ENCODE data around the gene CD83.
"Not testable (repeated sequence)": the region's sequence is repeated elsewhere in the genome, so short reads cannot be mapped to it uniquely, and the experiment has no call there.

CD83 gene

GRCh38 chr6:14143305-14143704 lies 25.7 kb downstream of the CD83 start:
- Histone ChIP-seq H3K9me3 (ENCODE audit: control insufficient read depth in 5 of 5, low read length in 5 of 5) (no peaks in the 10 kb centered on the region), H3K36me3 (ENCODE audit: control insufficient read depth in 5 of 5, insufficient read depth in 5 of 5, low read length in 5 of 5) (no peaks in the 10 kb centered on the region), H3K4me3 (ENCODE audit: low read depth in 1 of 5, low read length in 5 of 5) (no peak overlapping the region), H3K27ac (ENCODE audit: low read depth, low read length) (no peak overlapping the region), H3K4me1 (ENCODE audit: control insufficient read depth in 5 of 5, insufficient read depth in 5 of 5, low read length in 5 of 5) (peaks cover 10 to 48% (median 34%) of the 10 kb centered on the region in 5 donors), H3K27me3 (ENCODE audit: control insufficient read depth in 5 of 5, insufficient read depth in 4 of 5, low read length in 5 of 5) (no peaks in the 10 kb centered on the region), H3K9ac (ENCODE audit: low read length in 5 of 5) (no peak overlapping the region)

DNA sequence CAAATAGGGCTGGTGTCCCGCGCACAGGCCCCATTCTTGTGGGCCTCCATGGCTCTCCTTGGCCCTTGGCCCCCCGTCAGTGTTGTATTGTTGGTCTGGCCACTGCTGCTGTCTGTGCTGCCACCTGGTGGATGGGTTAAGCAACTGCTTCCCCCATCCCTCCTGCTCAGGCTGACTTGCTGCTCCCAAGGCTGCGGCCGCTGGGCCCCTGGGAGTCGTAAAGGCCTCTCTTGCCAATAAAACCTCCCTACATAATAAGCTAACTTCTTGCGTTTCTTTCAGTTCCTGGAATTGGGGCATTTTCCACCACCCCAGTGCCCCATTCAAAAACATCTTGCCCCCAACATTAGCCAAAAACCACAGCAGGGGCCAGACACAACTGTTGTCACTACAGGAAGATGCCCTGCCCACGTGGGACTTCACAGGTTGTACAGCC lies 27.1 kb downstream of the CD83 start:
- no peak overlapping the region for H3K4me3 ChIP-seq (ENCODE audit: low read depth in 1 of 5, low read length in 5 of 5)
- H3K4me1 ChIP-seq (ENCODE audit: control insufficient read depth in 5 of 5, insufficient read depth in 5 of 5, low read length in 5 of 5): peaks cover 10 to 54% (median 40%) of the 10 kb centered on the region in 5 donors
- no peak overlapping the region for H3K9ac ChIP-seq (ENCODE audit: low read length in 5 of 5)
- H3K36me3 ChIP-seq (ENCODE audit: control insufficient read depth in 5 of 5, insufficient read depth in 5 of 5, low read length in 5 of 5): no peaks in the 10 kb centered on the region
- H3K27ac ChIP-seq (ENCODE audit: low read depth, low read length): no peak overlapping the region
- no peaks in the 10 kb centered on the region for H3K27me3 ChIP-seq (ENCODE audit: control insufficient read depth in 5 of 5, insufficient read depth in 4 of 5, low read length in 5 of 5)
- H3K9me3 ChIP-seq (ENCODE audit: control insufficient read depth in 5 of 5, low read length in 5 of 5): no peaks in the 10 kb centered on the region

DNA sequence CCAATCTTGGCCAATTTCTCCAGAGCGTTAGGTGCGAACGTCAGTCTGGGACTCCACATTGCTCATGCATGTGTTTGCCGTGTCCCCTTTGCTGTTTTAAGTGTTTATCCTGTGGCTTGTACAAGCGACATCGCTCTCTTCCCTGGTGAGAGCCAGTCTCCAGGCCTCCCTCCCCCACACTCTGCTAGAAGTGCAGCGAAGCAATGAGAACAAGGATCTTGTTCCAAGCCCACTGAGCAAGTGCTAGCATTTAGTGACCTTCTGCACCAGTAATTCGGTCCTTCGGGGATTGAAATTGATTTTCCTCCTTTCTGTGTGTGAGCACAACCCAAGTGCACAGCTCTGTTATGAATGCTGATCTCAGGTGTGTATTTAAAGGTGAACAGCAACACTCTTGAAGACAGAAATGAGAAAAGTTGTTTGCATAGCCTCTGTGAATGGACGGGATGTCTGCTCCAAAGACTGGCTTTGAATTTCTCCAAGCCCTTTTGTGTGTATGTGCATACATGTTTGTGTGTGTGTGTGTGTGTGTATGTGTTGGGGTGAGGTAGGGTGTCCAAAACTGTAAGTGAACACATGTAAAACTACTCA lies 29.0 kb downstream of the CD83 start:
- H3K9ac ChIP-seq (ENCODE audit: low read length in 5 of 5): peak overlapping the region in 1 of 5 donors; percentile 21
- H3K27me3 ChIP-seq (ENCODE audit: control insufficient read depth in 5 of 5, insufficient read depth in 4 of 5, low read length in 5 of 5): no peaks in the 10 kb centered on the region
- no peaks in the 10 kb centered on the region for H3K9me3 ChIP-seq (ENCODE audit: control insufficient read depth in 5 of 5, low read length in 5 of 5)
- no peaks in the 10 kb centered on the region for H3K36me3 ChIP-seq (ENCODE audit: control insufficient read depth in 5 of 5, insufficient read depth in 5 of 5, low read length in 5 of 5)
- no peak overlapping the region for H3K4me3 ChIP-seq (ENCODE audit: low read depth in 1 of 5, low read length in 5 of 5)
- H3K4me1 ChIP-seq (ENCODE audit: control insufficient read depth in 5 of 5, insufficient read depth in 5 of 5, low read length in 5 of 5): peaks cover 10 to 52% (median 40%) of the 10 kb centered on the region in 5 donors
- H3K27ac ChIP-seq (ENCODE audit: low read depth, low read length): no peak overlapping the region

- H3K4me3 ChIP-seq (ENCODE audit: low read depth in 1 of 5, low read length in 5 of 5): no peak overlapping the region
- peaks cover 10 to 41% (median 31%) of the 10 kb centered on the region in 5 donors for H3K4me1 ChIP-seq (ENCODE audit: control insufficient read depth in 5 of 5, insufficient read depth in 5 of 5, low read length in 5 of 5)
- H3K27ac ChIP-seq (ENCODE audit: low read depth, low read length): peak overlapping the region; percentile 54
Observed at GRCh38 chr6:14147891-14148290, 30.3 kb downstream of the CD83 start.

DNA sequence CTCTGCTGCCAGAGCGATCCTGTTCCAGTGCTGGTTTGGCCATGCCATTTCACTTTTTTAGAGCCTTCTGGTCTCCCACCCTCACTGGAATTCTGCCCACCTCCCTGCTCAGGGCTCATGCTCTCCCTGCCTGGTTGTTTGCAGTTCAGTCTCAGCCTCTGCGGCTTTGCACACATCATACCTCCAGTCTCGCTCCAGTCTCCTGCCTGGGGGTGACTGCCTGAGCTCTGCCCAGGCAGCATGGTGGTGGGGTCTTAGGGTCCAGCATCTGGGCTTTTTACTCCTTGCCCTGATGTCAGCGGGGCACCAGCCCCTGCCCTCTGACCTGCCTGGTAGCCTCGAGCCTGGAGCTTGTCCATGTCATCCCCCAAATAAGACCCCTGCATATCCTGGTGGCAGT lies 30.9 kb downstream of the CD83 start:
- H3K36me3 ChIP-seq (ENCODE audit: control insufficient read depth in 5 of 5, insufficient read depth in 5 of 5, low read length in 5 of 5): no peaks in the 10 kb centered on the region
- H3K27me3 ChIP-seq (ENCODE audit: control insufficient read depth in 5 of 5, insufficient read depth in 4 of 5, low read length in 5 of 5): no peaks in the 10 kb centered on the region
- H3K9ac ChIP-seq (ENCODE audit: low read length in 5 of 5): peak overlapping the region in 1 of 5 donors; percentile 45
- H3K9me3 ChIP-seq (ENCODE audit: control insufficient read depth in 5 of 5, low read length in 5 of 5): no peaks in the 10 kb centered on the region
- H3K4me1 ChIP-seq (ENCODE audit: control insufficient read depth in 5 of 5, insufficient read depth in 5 of 5, low read length in 5 of 5): peaks cover 10 to 39% (median 28%) of the 10 kb centered on the region in 5 donors
- H3K4me3 ChIP-seq (ENCODE audit: low read depth in 1 of 5, low read length in 5 of 5): no peak overlapping the region
- peak overlapping the region; percentile 50 for H3K27ac ChIP-seq (ENCODE audit: low read depth, low read length)

More at GRCh38 chr6:14147891-14148290, 30.3 kb downstream of the CD83 start:
- peak overlapping the region in 2 of 5 donors; percentile 5 to 45 for H3K9ac ChIP-seq (ENCODE audit: low read length in 5 of 5)
- H3K36me3 ChIP-seq (ENCODE audit: control insufficient read depth in 5 of 5, insufficient read depth in 5 of 5, low read length in 5 of 5): no peaks in the 10 kb centered on the region
- no peaks in the 10 kb centered on the region for H3K27me3 ChIP-seq (ENCODE audit: control insufficient read depth in 5 of 5, insufficient read depth in 4 of 5, low read length in 5 of 5)
- H3K9me3 ChIP-seq (ENCODE audit: control insufficient read depth in 5 of 5, low read length in 5 of 5): no peaks in the 10 kb centered on the region

DNA sequence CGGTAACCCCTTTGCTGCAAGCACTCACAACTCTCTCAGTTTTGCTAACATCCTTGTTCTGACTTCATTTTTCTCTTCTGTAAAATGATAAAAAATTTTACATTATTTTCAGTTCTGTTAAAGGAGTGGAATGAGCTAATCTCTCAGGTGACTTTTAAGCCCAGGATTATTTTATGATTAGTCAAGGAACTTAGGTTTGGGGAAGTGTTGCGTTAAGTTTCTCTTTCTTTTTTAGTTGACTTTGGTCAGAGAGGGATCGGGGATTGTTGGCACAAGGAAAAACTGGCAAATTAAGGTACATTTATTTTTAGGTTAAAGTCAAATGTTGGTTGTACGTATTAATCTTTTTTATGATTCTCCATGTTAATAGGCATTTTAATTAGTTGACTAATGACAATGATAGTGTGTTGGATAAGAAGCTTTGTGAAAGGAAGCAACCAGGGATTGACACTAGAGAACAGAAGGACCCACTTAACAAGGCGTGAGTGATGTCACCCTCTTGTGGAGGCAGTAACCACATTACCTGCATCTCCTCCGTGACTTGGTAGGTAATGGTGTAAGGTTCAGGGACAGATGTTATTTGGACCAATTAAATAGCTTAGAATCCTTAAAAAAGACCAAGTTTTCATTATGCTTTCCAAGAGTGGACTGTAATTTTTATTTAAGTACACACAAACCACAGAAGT lies 31.6 kb downstream of the CD83 start:
- Histone ChIP-seq H3K36me3 (ENCODE audit: control insufficient read depth in 5 of 5, insufficient read depth in 5 of 5, low read length in 5 of 5) (no peaks in the 10 kb centered on the region), H3K27me3 (ENCODE audit: control insufficient read depth in 5 of 5, insufficient read depth in 4 of 5, low read length in 5 of 5) (no peaks in the 10 kb centered on the region), H3K4me3 (ENCODE audit: low read depth in 1 of 5, low read length in 5 of 5) (no peak overlapping the region), H3K9ac (ENCODE audit: low read length in 5 of 5) (no peak overlapping the region), H3K27ac (ENCODE audit: low read depth, low read length) (no peak overlapping the region), H3K9me3 (ENCODE audit: control insufficient read depth in 5 of 5, low read length in 5 of 5) (no peaks in the 10 kb centered on the region), H3K4me1 (ENCODE audit: control insufficient read depth in 5 of 5, insufficient read depth in 5 of 5, low read length in 5 of 5) (peaks cover 10 to 38% (median 28%) of the 10 kb centered on the region in 5 donors)

- no peak overlapping the region for H3K4me3 ChIP-seq (ENCODE audit: low read depth in 1 of 5, low read length in 5 of 5)
- no peaks in the 10 kb centered on the region for H3K36me3 ChIP-seq (ENCODE audit: control insufficient read depth in 5 of 5, insufficient read depth in 5 of 5, low read length in 5 of 5)
- H3K9ac ChIP-seq (ENCODE audit: low read length in 5 of 5): no peak overlapping the region
- no peak overlapping the region for H3K27ac ChIP-seq (ENCODE audit: low read depth, low read length)
- H3K9me3 ChIP-seq (ENCODE audit: control insufficient read depth in 5 of 5, low read length in 5 of 5): no peaks in the 10 kb centered on the region
- H3K27me3 ChIP-seq (ENCODE audit: control insufficient read depth in 5 of 5, insufficient read depth in 4 of 5, low read length in 5 of 5): no peaks in the 10 kb centered on the region
- peaks cover 10 to 33% (median 28%) of the 10 kb centered on the region in 5 donors for H3K4me1 ChIP-seq (ENCODE audit: control insufficient read depth in 5 of 5, insufficient read depth in 5 of 5, low read length in 5 of 5)
Observed at GRCh38 chr6:14149739-14150130, 32.2 kb downstream of the CD83 start.

DNA sequence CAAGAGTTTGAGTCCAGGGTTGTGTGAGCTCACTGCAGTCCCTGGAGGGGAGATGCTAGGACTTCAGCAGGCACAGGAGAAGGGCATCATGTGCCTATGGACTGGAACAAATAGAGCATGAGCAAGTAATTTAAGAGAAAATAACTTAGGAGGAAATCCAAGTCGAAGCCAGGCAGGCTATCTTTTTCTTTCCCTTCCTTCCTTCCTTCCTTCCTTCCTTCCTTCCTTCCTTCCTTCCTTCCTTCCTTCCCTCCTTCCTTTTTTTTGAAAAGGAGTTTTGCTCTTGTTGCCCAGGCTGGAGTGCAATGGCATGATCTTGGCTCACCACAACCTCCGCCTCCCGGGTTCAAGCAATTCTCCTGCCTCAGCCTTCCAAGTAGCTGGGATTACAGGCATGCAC lies 33.7 kb downstream of the CD83 start:
- H3K9me3 ChIP-seq (ENCODE audit: control insufficient read depth in 5 of 5, low read length in 5 of 5); H3K27me3 ChIP-seq (ENCODE audit: control insufficient read depth in 5 of 5, insufficient read depth in 4 of 5, low read length in 5 of 5); H3K36me3 ChIP-seq (ENCODE audit: control insufficient read depth in 5 of 5, insufficient read depth in 5 of 5, low read length in 5 of 5); H3K4me3 ChIP-seq (ENCODE audit: low read depth in 1 of 5, low read length in 5 of 5); H3K9ac ChIP-seq (ENCODE audit: low read length in 5 of 5); H3K27ac ChIP-seq (ENCODE audit: low read depth, low read length): not testable (repeated sequence)
- H3K4me1 ChIP-seq (ENCODE audit: control insufficient read depth in 5 of 5, insufficient read depth in 5 of 5, low read length in 5 of 5): peaks cover 10 to 25% (median 24%) of the 10 kb centered on the region in 5 donors

DNA sequence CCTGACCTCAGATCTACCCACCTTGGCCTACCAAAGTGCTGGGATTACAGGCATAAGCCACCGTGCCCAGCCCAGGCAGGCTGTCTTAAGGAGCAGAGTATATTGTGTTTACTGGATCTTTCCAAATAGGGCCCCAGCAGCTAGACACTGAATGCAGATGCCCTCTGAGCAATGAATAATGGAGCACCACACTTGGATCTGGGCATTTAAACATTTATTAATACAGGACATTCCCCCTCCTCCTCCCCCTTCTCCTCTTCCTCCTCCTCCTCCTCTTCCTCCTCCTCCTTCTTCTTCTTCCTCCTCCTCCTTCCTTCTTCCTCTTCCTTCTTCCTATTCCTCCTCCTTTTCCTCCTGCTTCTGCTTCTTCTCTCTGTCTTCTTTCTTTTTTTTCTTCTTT lies 34.2 kb downstream of the CD83 start:
- Histone ChIP-seq H3K4me1 (ENCODE audit: control insufficient read depth in 5 of 5, insufficient read depth in 5 of 5, low read length in 5 of 5) (peaks cover 7 to 21% (median 19%) of the 10 kb centered on the region in 5 donors), H3K27me3 (ENCODE audit: control insufficient read depth in 5 of 5, insufficient read depth in 4 of 5, low read length in 5 of 5) (no peaks in the 10 kb centered on the region), H3K9me3 (ENCODE audit: control insufficient read depth in 5 of 5, low read length in 5 of 5) (no peaks in the 10 kb centered on the region)

GRCh38 chr6:14153228-14153627 lies 35.7 kb downstream of the CD83 start:
- Histone ChIP-seq H3K36me3 (ENCODE audit: control insufficient read depth in 5 of 5, insufficient read depth in 5 of 5, low read length in 5 of 5) (no peaks in the 10 kb centered on the region), H3K4me3 (ENCODE audit: low read depth in 1 of 5, low read length in 5 of 5) (no peak overlapping the region), H3K9ac (ENCODE audit: low read length in 5 of 5) (no peak overlapping the region), H3K27me3 (ENCODE audit: control insufficient read depth in 5 of 5, insufficient read depth in 4 of 5, low read length in 5 of 5) (no peaks in the 10 kb centered on the region), H3K27ac (ENCODE audit: low read depth, low read length) (no peak overlapping the region), H3K4me1 (ENCODE audit: control insufficient read depth in 5 of 5, insufficient read depth in 5 of 5, low read length in 5 of 5) (peaks cover under 1 to 7% (median 6%) of the 10 kb centered on the region in 5 donors), H3K9me3 (ENCODE audit: control insufficient read depth in 5 of 5, low read length in 5 of 5) (no peaks in the 10 kb centered on the region)

More for the DNA sequence above, 34.2 kb downstream of the CD83 start:
- no peak overlapping the region for H3K9ac ChIP-seq (ENCODE audit: low read length in 5 of 5)
- no peak overlapping the region for H3K27ac ChIP-seq (ENCODE audit: low read depth, low read length)
- no peaks in the 10 kb centered on the region for H3K36me3 ChIP-seq (ENCODE audit: control insufficient read depth in 5 of 5, insufficient read depth in 5 of 5, low read length in 5 of 5)
- no peak overlapping the region for H3K4me3 ChIP-seq (ENCODE audit: low read depth in 1 of 5, low read length in 5 of 5)
